ENCODE results near the gene STX1B.

- no peak for TF ChIP-seq POLR2A (IDR thresholded peaks at IDR 0.05)
- TF ChIP-seq CTCF (IDR thresholded peaks at IDR 0.05 in 4 of 5, conservative IDR thresholded peaks at IDR 0.05 in 1 of 5): no peak
Measured at GRCh38 chr16:31050280-31051030, 40.0 kb upstream of the STX1B start.
